Esophagus muscularis mucosa (tissue), 4 donors: ENCODE results near the gene MSANTD2.

Experiments used
- EP300 ChIP-seq: sonication (generic); formaldehyde crosslinking; IDR thresholded peaks from one replicate; pipeline ENCODE4 v1.6.1; 2017; ENCODE audit warnings: antibody characterized with exemption
- POLR2AphosphoS5 ChIP-seq, 2 donors: sonication (generic); formaldehyde crosslinking; IDR thresholded peaks; one replicate each; pipeline ENCODE4 v1.6.1; 2017; ENCODE audit warnings: antibody characterized with exemption in 2 of 2
- TF ChIP-seq, protein P1 (sequence below), 3 experiments: fragments of 200-600 bp in 2 of 3; fragments of 450-650 bp in 1 of 3; sonication (generic) in 2 of 3; IDR thresholded peaks; one replicate each; pipeline ENCODE4 v1.5.1; 2017 to 2019; ENCODE audit warnings: antibody characterized with exemption in 3 of 3, mild to moderate bottlenecking in 2 of 3, moderate library complexity in 1 of 3

DNA sequence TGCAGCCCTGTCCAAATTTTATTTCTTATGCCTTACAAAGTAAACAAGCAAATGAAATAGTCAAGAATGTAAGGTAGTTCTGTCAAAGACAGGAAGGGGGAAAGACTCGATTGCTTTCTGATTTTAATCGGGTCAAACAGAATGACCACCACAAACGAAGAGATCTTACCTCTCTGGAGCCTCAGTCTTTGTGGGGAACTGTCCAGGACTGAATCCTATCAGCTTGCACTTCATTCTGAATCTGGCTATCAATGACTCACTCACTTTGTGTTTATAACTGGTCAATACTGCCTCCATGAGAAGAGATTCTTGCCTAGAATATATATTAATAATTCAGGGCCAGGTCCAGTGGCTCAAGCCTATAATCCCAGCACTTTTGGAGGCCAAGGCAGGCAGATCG is 17.2 kb downstream of the MSANTD2 start:
- TF ChIP-seq, protein P1, sequence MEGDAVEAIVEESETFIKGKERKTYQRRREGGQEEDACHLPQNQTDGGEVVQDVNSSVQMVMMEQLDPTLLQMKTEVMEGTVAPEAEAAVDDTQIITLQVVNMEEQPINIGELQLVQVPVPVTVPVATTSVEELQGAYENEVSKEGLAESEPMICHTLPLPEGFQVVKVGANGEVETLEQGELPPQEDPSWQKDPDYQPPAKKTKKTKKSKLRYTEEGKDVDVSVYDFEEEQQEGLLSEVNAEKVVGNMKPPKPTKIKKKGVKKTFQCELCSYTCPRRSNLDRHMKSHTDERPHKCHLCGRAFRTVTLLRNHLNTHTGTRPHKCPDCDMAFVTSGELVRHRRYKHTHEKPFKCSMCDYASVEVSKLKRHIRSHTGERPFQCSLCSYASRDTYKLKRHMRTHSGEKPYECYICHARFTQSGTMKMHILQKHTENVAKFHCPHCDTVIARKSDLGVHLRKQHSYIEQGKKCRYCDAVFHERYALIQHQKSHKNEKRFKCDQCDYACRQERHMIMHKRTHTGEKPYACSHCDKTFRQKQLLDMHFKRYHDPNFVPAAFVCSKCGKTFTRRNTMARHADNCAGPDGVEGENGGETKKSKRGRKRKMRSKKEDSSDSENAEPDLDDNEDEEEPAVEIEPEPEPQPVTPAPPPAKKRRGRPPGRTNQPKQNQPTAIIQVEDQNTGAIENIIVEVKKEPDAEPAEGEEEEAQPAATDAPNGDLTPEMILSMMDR (IDR thresholded peaks at IDR 0.05), result no peak
- TF ChIP-seq POLR2AphosphoS5 (IDR thresholded peaks at IDR 0.05) (no peak), EP300 (no peak)
